Activated naive CD4-positive, alpha-beta T cell treated with anti-CD3 and anti-CD28 coated beads, Interleukin-2, amount 50 U/mL, for 24 hours (primary cell): Measurements from ENCODE around the gene POU2F2.
"Not testable (repeated sequence)": the region's sequence is repeated elsewhere in the genome, so short reads cannot be mapped to it uniquely, and the experiment has no call there.

Experiments used
- H3K27ac Mint-ChIP-seq: one replicate; pipeline ENCODE4 v1.8.0; 2021; ENCODE audit warnings: mild to moderate bottlenecking, mixed read lengths
- H3K27me3 Mint-ChIP-seq: one replicate; pipeline ENCODE4 v1.8.0; 2021; ENCODE audit warnings: mixed read lengths
- H3K36me3 Mint-ChIP-seq: one replicate; pipeline ENCODE4 v1.8.0; 2021; ENCODE audit warnings: mixed read lengths
- H3K4me1 Mint-ChIP-seq: one replicate; pipeline ENCODE4 v1.8.0; 2021; ENCODE audit warnings: mixed read lengths
- H3K4me3 Mint-ChIP-seq: one replicate; pipeline ENCODE4 v1.8.0; 2021; ENCODE audit warnings: mild to moderate bottlenecking, mixed read lengths
- H3K9me3 Mint-ChIP-seq: one replicate; pipeline ENCODE4 v1.8.0; 2021; ENCODE audit warnings: mixed read lengths

Gene POU2F2

GRCh38 chr19:42053037-42053935 lies 79.0 kb downstream of the POU2F2 start:
- H3K9me3 Mint-ChIP-seq = no peaks in the 10 kb centered on the region
- no peaks in the 10 kb centered on the region for H3K27me3 Mint-ChIP-seq
- H3K36me3 Mint-ChIP-seq = no peaks in the 10 kb centered on the region
- no peak overlapping the region for H3K4me3 Mint-ChIP-seq
- H3K27ac Mint-ChIP-seq = no peak overlapping the region
- H3K4me1 Mint-ChIP-seq = peaks cover 9% of the 10 kb centered on the region

- H3K27ac Mint-ChIP-seq = no peak overlapping the region
- H3K9me3 Mint-ChIP-seq = no peaks in the 10 kb centered on the region
- no peak overlapping the region for H3K4me3 Mint-ChIP-seq
- no peaks in the 10 kb centered on the region for H3K27me3 Mint-ChIP-seq
- H3K4me1 Mint-ChIP-seq = peaks cover 9% of the 10 kb centered on the region
- no peaks in the 10 kb centered on the region for H3K36me3 Mint-ChIP-seq
Observed at GRCh38 chr19:42052241-42052863, 79.9 kb downstream of the POU2F2 start.

GRCh38 chr19:42051166-42052115 lies 80.8 kb downstream of the POU2F2 start:
- no peaks in the 10 kb centered on the region for H3K36me3 Mint-ChIP-seq
- no peak overlapping the region for H3K4me3 Mint-ChIP-seq
- no peaks in the 10 kb centered on the region for H3K27me3 Mint-ChIP-seq
- no peaks in the 10 kb centered on the region for H3K9me3 Mint-ChIP-seq
- no peak overlapping the region for H3K27ac Mint-ChIP-seq
- H3K4me1 Mint-ChIP-seq = peaks cover 9% of the 10 kb centered on the region

GRCh38 chr19:42048992-42049391 lies 83.3 kb downstream of the POU2F2 start:
- Mint-ChIP-seq H3K4me1 (peaks cover 9% of the 10 kb centered on the region), H3K9me3 (no peaks in the 10 kb centered on the region), H3K36me3 (no peaks in the 10 kb centered on the region), H3K27me3 (no peaks in the 10 kb centered on the region), H3K4me3 (peak overlapping the region; percentile 59), H3K27ac (peak overlapping the region; percentile 19)

- peaks cover 9% of the 10 kb centered on the region for H3K4me1 Mint-ChIP-seq
Observed at GRCh38 chr19:42045575-42045974, 86.7 kb downstream of the POU2F2 start.

GRCh38 chr19:42042455-42043170 lies 89.6 kb downstream of the POU2F2 start:
- no peaks in the 10 kb centered on the region for H3K4me1 Mint-ChIP-seq
- no peak overlapping the region for H3K4me3 Mint-ChIP-seq
- no peak overlapping the region for H3K27ac Mint-ChIP-seq
- no peaks in the 10 kb centered on the region for H3K9me3 Mint-ChIP-seq
- H3K27me3 Mint-ChIP-seq = no peaks in the 10 kb centered on the region
- H3K36me3 Mint-ChIP-seq = no peaks in the 10 kb centered on the region

More at GRCh38 chr19:42045575-42045974, 86.7 kb downstream of the POU2F2 start:
- H3K4me3 Mint-ChIP-seq = no peak overlapping the region
- no peaks in the 10 kb centered on the region for H3K36me3 Mint-ChIP-seq
- no peak overlapping the region for H3K27ac Mint-ChIP-seq
- no peaks in the 10 kb centered on the region for H3K27me3 Mint-ChIP-seq
- no peaks in the 10 kb centered on the region for H3K9me3 Mint-ChIP-seq

- H3K27ac Mint-ChIP-seq, H3K36me3 Mint-ChIP-seq, H3K9me3 Mint-ChIP-seq, H3K4me1 Mint-ChIP-seq, H3K27me3 Mint-ChIP-seq, H3K4me3 Mint-ChIP-seq: not testable (repeated sequence)
Observed at GRCh38 chr19:42040491-42040890, 91.8 kb downstream of the POU2F2 start.

- no peaks in the 10 kb centered on the region for H3K4me1 Mint-ChIP-seq
- H3K4me3 Mint-ChIP-seq = no peak overlapping the region
- H3K9me3 Mint-ChIP-seq = no peaks in the 10 kb centered on the region
- no peaks in the 10 kb centered on the region for H3K36me3 Mint-ChIP-seq
- no peak overlapping the region for H3K27ac Mint-ChIP-seq
- no peaks in the 10 kb centered on the region for H3K27me3 Mint-ChIP-seq
Observed at GRCh38 chr19:42040031-42040430, 92.2 kb downstream of the POU2F2 start.

GRCh38 chr19:42038666-42039065 lies 93.6 kb downstream of the POU2F2 start:
- no peaks in the 10 kb centered on the region for H3K9me3 Mint-ChIP-seq
- no peak overlapping the region for H3K4me3 Mint-ChIP-seq
- no peak overlapping the region for H3K27ac Mint-ChIP-seq
- peaks cover 4% of the 10 kb centered on the region for H3K4me1 Mint-ChIP-seq
- no peaks in the 10 kb centered on the region for H3K36me3 Mint-ChIP-seq
- no peaks in the 10 kb centered on the region for H3K27me3 Mint-ChIP-seq

- H3K27ac Mint-ChIP-seq = no peak overlapping the region
- no peaks in the 10 kb centered on the region for H3K9me3 Mint-ChIP-seq
- H3K27me3 Mint-ChIP-seq = no peaks in the 10 kb centered on the region
- no peaks in the 10 kb centered on the region for H3K36me3 Mint-ChIP-seq
- no peak overlapping the region for H3K4me3 Mint-ChIP-seq
- H3K4me1 Mint-ChIP-seq = peaks cover 4% of the 10 kb centered on the region
Observed at GRCh38 chr19:42037649-42038048, 94.6 kb downstream of the POU2F2 start.
